GM12874 (cell line): Measurements from ENCODE around the gene CCDC192.

Experiments used
- TF ChIP-seq, protein P1 (sequence below): IDR thresholded peaks from 2 replicates; pipeline ENCODE4 v1.5.1; 2011; ENCODE audit warnings: low read depth, mild to moderate bottlenecking, control low read depth, low read length, moderate library complexity; ENCODE audit not compliant: insufficient read depth

CCDC192 gene

DNA sequence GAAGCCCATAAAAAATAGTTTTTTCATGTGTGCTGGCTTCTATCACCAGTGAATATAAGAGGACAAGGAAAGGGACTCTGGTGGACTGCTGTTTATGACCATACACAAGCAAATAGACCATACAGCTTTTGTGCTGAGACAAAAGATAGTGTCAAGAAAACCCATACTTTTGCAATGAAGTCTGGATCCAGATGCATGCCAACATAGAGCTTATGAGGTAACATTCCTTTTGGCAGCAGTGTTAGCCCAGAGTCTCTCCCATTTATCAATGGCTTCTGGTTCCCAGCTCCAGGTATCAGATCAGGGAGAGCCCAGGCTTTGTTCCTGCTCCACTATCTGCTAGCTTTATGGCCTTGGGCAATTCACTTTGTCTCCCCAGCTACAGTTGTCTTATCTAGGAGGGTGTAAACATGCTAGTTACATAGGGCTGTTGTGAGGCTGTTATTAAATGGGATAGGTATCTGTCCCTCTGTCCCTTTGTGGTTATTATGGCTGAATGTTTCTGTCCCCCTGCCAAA, 55.6 kb downstream of the CCDC192 start:
- TF ChIP-seq, protein P1, sequence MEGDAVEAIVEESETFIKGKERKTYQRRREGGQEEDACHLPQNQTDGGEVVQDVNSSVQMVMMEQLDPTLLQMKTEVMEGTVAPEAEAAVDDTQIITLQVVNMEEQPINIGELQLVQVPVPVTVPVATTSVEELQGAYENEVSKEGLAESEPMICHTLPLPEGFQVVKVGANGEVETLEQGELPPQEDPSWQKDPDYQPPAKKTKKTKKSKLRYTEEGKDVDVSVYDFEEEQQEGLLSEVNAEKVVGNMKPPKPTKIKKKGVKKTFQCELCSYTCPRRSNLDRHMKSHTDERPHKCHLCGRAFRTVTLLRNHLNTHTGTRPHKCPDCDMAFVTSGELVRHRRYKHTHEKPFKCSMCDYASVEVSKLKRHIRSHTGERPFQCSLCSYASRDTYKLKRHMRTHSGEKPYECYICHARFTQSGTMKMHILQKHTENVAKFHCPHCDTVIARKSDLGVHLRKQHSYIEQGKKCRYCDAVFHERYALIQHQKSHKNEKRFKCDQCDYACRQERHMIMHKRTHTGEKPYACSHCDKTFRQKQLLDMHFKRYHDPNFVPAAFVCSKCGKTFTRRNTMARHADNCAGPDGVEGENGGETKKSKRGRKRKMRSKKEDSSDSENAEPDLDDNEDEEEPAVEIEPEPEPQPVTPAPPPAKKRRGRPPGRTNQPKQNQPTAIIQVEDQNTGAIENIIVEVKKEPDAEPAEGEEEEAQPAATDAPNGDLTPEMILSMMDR, result no peak

GRCh38 chr5:127761869-127762268, 58.7 kb downstream of the CCDC192 start:
- TF ChIP-seq, protein P1, result no peak

GRCh38 chr5:127762412-127762811, 59.2 kb downstream of the CCDC192 start:
- TF ChIP-seq, protein P1, result no peak

DNA sequence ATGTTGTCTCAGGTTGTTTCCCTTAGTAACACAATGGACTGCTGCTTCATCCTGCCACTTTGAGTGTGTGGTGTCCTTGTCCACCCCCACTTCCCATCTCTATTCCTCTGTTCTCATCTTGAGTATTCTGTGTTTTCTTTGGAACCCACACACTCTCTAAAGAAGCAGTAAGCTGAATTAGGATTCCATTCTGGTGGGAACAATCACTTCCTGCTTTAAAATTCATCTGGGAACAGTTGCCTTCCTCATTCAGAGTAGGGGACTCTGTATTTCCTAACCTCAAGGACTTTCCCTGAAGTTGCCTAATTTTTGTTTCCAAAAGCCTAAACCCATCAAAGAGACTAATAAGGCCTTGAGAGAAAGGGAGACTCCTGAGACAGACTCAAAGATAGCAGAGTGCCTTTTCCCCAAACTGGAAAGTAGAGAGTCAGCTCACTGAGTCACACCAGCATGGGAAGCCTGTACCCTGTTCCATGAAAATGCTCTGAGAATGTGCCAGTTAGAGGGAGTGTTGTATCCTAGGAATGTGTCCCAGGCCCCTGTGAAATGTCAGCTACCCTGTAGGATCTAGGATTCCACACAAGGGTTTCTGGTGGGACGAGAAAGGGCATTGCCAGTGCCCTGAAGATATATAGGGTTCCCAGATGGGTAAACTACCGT, 63.6 kb downstream of the CCDC192 start:
- TF ChIP-seq, protein P1, result no peak

DNA sequence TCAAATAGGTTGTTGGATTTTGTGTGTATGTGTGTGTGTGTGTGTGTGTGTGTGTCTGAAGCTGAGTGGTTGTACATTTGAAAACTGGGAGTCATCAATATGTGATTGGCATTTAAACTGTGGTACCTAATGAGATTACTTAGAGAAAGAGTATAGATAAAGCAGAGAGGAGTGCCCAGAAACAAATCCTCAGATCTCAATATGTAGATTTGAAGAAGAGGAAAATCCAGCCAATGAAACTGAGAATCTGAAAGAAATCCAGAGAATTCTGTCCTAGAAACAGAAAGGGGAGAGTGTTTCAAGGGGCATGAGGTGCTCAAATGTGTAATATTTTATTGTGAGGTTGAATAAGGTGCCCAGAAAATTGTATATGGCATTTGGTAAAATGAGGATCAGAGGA, 66.2 kb downstream of the CCDC192 start:
- TF ChIP-seq, protein P1, result no peak

GRCh38 chr5:127770272-127770671, 67.1 kb downstream of the CCDC192 start:
- TF ChIP-seq, protein P1, result no peak

DNA sequence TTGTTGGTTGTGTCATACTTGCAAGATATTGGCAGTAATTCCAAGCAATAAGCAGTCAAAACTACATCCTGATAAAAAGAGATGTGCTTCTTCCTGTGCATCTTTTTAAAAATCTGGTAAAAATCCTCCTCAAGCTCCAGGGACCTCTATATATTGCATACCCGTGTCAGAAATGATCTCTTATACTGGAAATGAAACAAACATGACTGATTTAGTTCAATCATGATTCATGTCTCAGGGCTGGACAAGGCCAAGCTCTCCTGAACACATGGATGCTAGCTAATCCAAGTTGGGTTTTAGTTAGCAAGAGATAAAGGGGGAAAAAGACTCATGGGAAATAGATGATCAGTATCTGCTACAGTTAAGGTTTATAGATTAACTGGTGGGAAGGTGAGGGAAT, 69.3 kb downstream of the CCDC192 start:
- TF ChIP-seq, protein P1, result no peak
